ENCODE measurements around the gene IMP3. TPM values are rescaled to one million over a fixed set of nuclear protein-coding genes. Genes with fewer than 3 reads are reported as not detected.

IMP3 gene
- polyA plus RNA-seq, 1 donor (not counting 4 experiments of a cell fraction or from before 2014, with no cell fraction given) = 70.4 TPM

GRCh38 chr15:75677465-75678323, 37.7 kb upstream of the IMP3 start:
- no peak overlapping the region for H3K9ac ChIP-seq (ENCODE audit: control insufficient read depth, extremely low read depth, insufficient read depth, low read length)
- no peak for FAIRE-seq
- dilution Hi-C loops (cut with MboI; ENCODE audit: extremely low pct_ligation_motif_present, low sequenced_read_pairs) = no loop called here
- H3K79me2 ChIP-seq (ENCODE audit: control insufficient read depth, insufficient read depth, low read length) = no peaks in the 10 kb centered on the region
- H2AFZ ChIP-seq (ENCODE audit: control insufficient read depth, low read length) = no peak overlapping the region
- H3K9me1 ChIP-seq (ENCODE audit: control insufficient read depth, extremely low read depth, insufficient read depth, low read length) = no peaks in the 10 kb centered on the region
- TF ChIP-seq, protein P1, sequence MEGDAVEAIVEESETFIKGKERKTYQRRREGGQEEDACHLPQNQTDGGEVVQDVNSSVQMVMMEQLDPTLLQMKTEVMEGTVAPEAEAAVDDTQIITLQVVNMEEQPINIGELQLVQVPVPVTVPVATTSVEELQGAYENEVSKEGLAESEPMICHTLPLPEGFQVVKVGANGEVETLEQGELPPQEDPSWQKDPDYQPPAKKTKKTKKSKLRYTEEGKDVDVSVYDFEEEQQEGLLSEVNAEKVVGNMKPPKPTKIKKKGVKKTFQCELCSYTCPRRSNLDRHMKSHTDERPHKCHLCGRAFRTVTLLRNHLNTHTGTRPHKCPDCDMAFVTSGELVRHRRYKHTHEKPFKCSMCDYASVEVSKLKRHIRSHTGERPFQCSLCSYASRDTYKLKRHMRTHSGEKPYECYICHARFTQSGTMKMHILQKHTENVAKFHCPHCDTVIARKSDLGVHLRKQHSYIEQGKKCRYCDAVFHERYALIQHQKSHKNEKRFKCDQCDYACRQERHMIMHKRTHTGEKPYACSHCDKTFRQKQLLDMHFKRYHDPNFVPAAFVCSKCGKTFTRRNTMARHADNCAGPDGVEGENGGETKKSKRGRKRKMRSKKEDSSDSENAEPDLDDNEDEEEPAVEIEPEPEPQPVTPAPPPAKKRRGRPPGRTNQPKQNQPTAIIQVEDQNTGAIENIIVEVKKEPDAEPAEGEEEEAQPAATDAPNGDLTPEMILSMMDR (optimal IDR thresholded peaks at IDR 0.05 in 1 of 3, IDR thresholded peaks at IDR 0.05 in 1 of 3, conservative IDR thresholded peaks at IDR 0.05 in 1 of 3; ENCODE audit: extremely low read depth in 1 of 3, insufficient read depth in 2 of 3, low read length in 3 of 3) = no peak
- TF ChIP-seq EZH2 (IDR thresholded peaks at IDR 0.05; ENCODE audit: low read length) = no peak
- H3K27me3 ChIP-seq (ENCODE audit: control insufficient read depth, extremely low read depth, insufficient read depth, low read length) = no peaks in the 10 kb centered on the region
- H3K36me3 ChIP-seq (ENCODE audit: control insufficient read depth in 2 of 2, extremely low read depth in 1 of 2, insufficient read depth in 2 of 2, low read length in 2 of 2) = no peaks in the 10 kb centered on the region
- no peaks in the 10 kb centered on the region for H3K9me3 ChIP-seq (ENCODE audit: control insufficient read depth, low read depth, low read length)
- no peak overlapping the region for H3K4me3 ChIP-seq (ENCODE audit: control insufficient read depth in 2 of 3, extremely low read depth in 1 of 3, insufficient read depth in 2 of 3, low read depth in 1 of 3, low read length in 3 of 3)
- no peaks in the 10 kb centered on the region for H4K20me1 ChIP-seq (ENCODE audit: control insufficient read depth, extremely low read depth, insufficient read depth, low read length)
- peaks cover 20% of the 10 kb centered on the region for H3K4me1 ChIP-seq (ENCODE audit: control insufficient read depth, extremely low read depth, insufficient read depth, low read length)
- DNase-seq (ENCODE audit: low read depth, low spot score) = no peak
- no peak overlapping the region for H3K27ac ChIP-seq (ENCODE audit: control insufficient read depth, insufficient read depth, low read length)
- H3K4me2 ChIP-seq (ENCODE audit: control insufficient read depth, extremely low read depth, insufficient read depth, low read depth, low read length) = no peak overlapping the region

GRCh38 chr15:75676688-75677464, 36.9 kb upstream of the IMP3 start:
- no peak overlapping the region for H2AFZ ChIP-seq (ENCODE audit: control insufficient read depth, low read length)
- H3K27ac ChIP-seq (ENCODE audit: control insufficient read depth, insufficient read depth, low read length) = no peak overlapping the region
- no peak overlapping the region for H3K9ac ChIP-seq (ENCODE audit: control insufficient read depth, extremely low read depth, insufficient read depth, low read length)
- dilution Hi-C loops (cut with MboI; ENCODE audit: extremely low pct_ligation_motif_present, low sequenced_read_pairs) = no loop called here
- no peaks in the 10 kb centered on the region for H3K27me3 ChIP-seq (ENCODE audit: control insufficient read depth, extremely low read depth, insufficient read depth, low read length)
- no peaks in the 10 kb centered on the region for H3K9me3 ChIP-seq (ENCODE audit: control insufficient read depth, low read depth, low read length)
- DNase-seq (ENCODE audit: low read depth, low spot score) (no peak), FAIRE-seq (no peak)
- TF ChIP-seq, protein P1 (optimal IDR thresholded peaks at IDR 0.05 in 1 of 3, IDR thresholded peaks at IDR 0.05 in 1 of 3, conservative IDR thresholded peaks at IDR 0.05 in 1 of 3; ENCODE audit: extremely low read depth in 1 of 3, insufficient read depth in 2 of 3, low read length in 3 of 3) = no peak
- TF ChIP-seq EZH2 (IDR thresholded peaks at IDR 0.05; ENCODE audit: low read length) = no peak
- peaks cover 29% of the 10 kb centered on the region for H3K4me1 ChIP-seq (ENCODE audit: control insufficient read depth, extremely low read depth, insufficient read depth, low read length)
- H3K4me2 ChIP-seq (ENCODE audit: control insufficient read depth, extremely low read depth, insufficient read depth, low read depth, low read length) = no peak overlapping the region
- no peaks in the 10 kb centered on the region for H3K36me3 ChIP-seq (ENCODE audit: control insufficient read depth in 2 of 2, extremely low read depth in 1 of 2, insufficient read depth in 2 of 2, low read length in 2 of 2)
- H4K20me1 ChIP-seq (ENCODE audit: control insufficient read depth, extremely low read depth, insufficient read depth, low read length) = no peaks in the 10 kb centered on the region
- H3K79me2 ChIP-seq (ENCODE audit: control insufficient read depth, insufficient read depth, low read length) = no peaks in the 10 kb centered on the region
- H3K9me1 ChIP-seq (ENCODE audit: control insufficient read depth, extremely low read depth, insufficient read depth, low read length) = no peaks in the 10 kb centered on the region
- no peak overlapping the region for H3K4me3 ChIP-seq (ENCODE audit: control insufficient read depth in 2 of 3, extremely low read depth in 1 of 3, insufficient read depth in 2 of 3, low read depth in 1 of 3, low read length in 3 of 3)
